Stimulated activated CD4-positive, alpha-beta T cell treated with anti-CD3 and anti-CD28 coated beads, Interleukin-15, amount 100 ng/mL, for 24 hours (primary cell): ENCODE data around the gene ARHGAP24.
"Not testable (repeated sequence)": the region's sequence is repeated elsewhere in the genome, so short reads cannot be mapped to it uniquely, and the experiment has no call there.

Experiments used
- DNase-seq: peaks from one replicate; pipeline ENCODE4 v3.0.0-alpha.2; 2020

Gene ARHGAP24

DNA sequence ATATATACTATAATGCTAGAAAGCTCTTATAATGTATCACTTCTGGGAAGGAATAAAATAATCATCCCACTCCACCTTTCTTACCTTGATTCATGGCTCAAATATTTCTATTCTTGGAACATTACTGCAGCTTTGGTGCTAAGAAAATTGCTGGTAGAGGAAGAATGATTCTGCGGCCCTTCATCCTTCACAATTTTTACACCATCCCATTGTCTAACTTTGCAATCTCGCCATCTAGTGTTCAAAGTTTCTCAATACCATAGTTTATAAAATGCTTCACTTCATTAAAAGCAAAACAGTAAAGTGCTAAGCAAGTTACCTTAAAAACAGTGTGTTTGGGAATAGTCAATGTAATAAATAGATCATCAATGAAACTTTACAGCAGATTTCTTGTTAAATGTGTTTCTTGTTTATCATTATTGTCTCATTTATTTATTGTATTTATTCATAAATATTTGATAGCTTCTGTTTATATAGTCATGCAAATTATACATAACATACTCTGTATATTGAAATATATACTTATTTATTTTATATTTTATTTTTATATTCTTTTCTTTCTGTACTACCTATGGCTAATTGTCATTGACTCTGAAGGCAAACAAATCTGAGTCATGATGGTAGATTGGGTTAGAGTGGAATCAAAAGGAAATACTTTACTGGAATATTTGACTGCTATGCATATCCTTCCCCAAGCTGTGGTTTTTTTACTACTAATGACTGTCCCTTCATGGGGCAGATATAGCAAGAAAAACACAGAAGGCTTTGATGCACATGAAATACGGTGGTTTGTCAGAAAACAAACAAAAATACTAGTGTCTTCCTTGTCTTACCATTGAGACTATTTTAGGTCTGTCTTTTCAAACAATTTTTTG, 494.2 kb downstream of the ARHGAP24 start:
- DNase-seq: no peak

DNA sequence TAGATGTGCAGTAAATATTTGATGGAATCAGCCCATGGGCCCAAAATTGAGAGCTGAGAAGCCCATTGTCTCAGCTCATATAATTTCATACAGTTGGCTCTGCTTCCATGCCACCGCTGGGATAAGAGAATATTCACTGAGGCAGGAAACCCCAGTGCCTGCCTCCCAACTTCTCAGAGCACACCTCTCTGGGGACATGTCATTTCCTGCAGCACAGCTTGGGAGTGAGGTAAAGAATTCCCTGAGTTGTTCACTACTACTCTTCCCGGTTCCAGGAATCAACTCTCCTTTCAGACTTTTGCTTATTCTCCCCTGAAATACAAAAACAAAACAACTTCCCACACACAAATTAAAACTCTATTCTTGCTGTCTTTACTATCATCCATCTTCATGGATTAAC, 495.6 kb downstream of the ARHGAP24 start:
- DNase-seq: no peak

DNA sequence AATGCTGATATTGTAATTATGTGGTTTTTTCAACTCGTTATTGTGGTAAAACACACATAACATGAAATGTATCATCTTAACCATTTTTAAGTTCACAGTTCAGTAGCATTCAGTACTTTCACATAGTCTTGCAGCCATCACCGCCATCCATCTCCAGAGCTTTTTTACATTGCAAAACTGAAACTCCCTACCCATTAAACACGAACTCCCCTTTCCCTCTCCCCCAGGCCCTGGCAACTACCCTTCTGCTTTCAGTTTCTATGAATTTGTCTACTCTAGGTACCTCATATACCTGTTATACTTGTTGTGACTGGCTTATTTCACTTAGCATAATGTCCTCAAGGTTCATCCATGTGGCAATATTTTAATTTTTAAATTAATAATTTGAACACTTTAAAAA, 504.3 kb downstream of the ARHGAP24 start:
- DNase-seq: no peak

DNA sequence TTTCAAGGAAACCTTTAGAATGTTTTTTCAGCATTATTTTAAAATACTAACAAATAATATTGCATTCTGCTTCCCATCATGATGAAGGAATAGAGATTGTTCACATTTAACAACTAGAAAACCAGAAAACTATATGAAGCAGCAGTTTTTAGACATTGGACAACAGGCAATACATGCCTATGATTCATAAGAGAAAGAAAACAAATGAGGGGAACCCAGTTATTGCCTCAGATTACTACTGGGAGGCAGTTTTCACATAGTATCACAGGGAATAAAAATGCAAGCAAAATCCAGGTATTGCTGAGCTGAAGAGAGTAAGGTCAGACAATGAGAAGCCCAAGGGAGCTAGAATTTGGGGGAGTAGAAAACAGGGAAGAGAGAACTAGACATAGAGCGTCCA, 511.3 kb downstream of the ARHGAP24 start:
- no peak for DNase-seq

DNA sequence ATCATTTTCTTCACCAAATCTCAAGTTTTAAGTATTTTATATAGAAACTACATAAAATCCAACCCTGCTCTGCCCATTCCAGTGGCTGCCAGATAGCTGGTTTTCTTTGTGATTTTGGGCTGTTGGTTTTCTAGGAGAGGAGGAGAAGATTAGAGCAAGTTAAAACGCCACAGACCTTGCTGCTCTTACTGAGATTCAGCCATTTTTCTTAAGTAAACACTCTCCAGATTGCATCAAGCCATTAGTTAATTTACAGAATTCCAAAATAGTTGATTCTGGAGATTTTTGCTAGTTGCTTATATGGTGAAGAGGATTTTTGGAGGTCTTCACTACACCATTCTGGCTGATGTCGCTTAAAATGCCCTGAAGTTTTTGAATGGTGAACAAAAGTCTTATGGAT, 518.7 kb downstream of the ARHGAP24 start:
- DNase-seq: no peak

DNA sequence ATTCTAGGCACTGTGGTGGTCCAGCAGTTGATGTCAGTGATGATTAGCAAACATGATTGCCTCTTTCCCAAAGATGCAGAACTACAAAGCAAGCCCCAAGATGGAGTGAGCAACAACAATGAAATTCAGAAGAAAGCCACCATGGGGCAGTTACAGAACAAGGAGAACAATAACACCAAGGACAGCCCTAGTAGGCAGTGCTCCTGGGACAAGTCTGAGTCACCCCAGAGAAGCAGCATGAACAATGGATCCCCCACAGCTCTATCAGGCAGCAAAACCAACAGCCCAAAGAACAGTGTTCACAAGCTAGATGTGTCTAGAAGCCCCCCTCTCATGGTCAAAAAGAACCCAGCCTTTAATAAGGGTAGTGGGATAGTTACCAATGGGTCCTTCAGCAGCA, 519.6 kb downstream of the ARHGAP24 start:
- no peak for DNase-seq

DNA sequence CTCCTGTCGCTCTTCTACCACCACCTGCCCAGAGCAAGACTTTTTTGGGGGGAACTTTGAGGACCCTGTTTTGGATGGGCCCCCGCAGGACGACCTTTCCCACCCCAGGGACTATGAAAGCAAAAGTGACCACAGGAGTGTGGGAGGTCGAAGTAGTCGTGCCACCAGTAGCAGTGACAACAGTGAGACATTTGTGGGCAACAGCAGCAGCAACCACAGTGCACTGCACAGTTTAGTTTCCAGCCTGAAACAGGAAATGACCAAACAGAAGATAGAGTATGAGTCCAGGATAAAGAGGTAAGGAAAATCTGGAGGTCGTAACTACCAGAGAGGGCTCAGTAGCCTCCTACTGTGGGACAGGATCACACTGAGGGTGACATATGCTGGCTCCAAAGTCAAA, 520.4 kb downstream of the ARHGAP24 start:
- DNase-seq: no peak

DNA sequence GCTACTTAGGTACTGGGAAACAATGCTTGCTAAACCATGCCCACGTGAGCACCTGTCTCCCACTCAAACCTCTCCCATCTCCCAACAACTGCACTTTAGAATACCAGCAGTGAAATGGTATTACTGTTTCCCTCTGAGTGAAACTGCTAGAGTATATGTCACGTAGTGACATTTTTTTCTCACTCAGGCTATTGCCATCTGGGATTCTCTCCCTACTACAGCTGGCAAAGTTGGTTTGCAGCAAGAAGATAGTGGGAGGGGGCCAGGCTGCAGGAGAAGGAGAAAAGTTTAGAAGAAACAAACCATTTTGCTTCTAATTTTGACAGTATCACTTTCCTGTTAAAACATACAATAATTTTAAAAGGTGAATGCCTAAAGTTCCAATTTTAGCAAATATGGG, 526.6 kb downstream of the ARHGAP24 start:
- no peak for DNase-seq

DNA sequence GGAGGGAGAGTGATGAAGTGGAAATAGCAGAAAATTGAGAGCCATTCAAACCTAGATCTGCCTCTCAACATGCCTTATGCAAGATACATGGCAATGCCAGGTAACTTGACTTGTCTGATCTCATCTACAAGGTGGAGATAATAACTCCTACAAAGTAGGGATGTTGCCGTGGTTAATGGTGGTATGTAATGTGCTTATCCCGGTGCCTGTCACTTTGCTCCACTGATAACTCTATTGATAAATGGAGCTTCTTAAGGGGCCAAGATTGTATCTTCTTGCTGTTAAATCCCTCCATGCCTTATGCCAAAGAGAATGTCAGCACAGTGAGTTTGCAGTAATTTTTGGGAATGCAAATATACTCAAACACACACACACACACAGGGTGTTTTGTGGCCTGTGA, 529.1 kb downstream of the ARHGAP24 start:
- no peak for DNase-seq

DNA sequence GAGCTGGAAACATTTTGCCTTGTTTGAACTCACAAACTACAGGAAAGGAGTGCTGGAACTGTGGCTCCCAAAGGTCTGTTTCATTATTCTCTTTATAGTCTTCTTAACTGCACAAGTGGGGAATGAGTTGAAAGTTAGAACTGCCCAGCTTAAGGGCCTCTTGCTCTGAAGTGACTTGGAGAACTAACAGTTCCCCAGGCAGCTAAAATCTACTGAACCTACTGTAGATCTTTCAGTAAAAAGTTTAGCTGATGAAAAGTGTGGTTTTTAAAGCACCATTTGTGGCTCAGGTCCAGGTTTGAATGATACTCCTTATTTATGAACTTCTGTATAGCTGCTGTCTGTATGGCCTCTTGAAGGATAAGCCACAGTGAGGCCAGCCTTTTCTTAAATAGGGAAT, 531.1 kb downstream of the ARHGAP24 start:
- no peak for DNase-seq

DNA sequence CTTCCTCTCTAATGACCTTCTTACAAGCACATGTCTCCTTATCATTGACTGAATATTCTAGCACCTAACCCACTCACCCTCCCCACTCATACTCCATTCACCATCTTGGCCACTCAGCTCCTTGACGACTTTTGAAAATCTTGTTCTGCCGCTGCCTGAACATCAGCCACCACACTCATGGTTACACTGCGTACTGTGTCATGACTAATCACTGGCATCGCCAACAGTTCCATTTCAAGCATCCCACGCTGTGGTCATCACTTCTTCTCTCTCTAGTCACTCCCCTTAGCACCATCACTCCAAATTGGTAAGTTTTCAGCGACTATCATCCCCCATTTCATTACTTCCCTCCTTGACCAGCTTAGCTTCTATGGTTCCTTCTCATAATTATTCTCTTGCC, 532.1 kb downstream of the ARHGAP24 start:
- no peak for DNase-seq

DNA sequence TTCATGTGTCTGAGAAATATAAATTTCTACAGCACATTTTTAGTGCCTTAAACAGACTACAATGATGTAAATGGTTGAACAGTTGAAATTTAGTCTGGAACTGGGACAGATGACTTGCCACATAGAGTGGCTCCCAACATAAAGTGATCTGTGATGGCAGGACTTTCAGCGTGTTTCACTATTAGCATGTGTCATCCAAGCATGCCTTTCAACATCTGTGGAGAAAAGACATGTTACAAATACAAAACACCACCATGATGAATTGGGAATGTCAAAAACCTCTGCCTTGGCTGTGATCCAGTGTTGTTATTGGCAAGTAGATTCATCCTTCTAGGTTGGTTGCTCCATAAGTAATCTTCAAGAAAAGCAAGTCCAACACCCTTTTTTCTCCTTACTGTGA, 536.2 kb downstream of the ARHGAP24 start:
- no peak for DNase-seq

DNA sequence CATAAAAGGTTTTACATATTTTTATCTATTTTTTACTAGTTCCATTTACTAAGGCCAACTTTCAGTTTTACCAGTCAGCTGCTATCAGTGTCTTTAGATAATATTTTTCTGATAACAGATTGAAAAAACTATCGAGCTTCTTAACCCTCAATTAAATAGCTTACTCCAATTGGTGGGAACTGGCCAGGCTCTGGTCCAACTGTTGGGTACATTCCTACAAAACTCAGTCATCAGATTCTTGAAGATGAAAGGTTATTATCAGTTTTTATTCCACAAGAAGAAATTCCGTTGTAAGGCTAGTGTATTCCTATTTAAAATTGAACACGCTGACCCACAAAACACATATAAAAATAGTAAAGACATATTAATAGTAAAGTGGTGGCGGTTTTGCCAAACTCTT, 538.7 kb downstream of the ARHGAP24 start:
- DNase-seq: no peak

DNA sequence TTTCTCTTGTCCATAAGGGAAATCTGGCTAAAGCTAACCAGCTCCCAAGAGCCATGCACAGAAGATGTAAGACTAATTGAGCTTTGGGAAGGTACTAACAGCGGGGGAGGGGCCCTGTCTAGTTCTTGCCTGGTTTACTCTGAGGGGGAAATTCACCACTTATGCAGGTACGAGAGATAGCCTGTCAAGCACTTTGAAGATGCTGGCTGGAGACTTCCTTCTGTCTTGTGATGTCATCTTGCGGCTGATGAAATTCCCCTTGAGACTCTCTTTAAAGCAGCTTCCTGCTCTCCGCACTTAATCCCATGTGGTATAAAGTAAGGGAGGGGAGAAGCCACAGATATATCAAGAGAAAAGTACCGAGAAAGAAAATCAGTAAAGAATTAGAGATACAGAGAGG, 539.6 kb downstream of the ARHGAP24 start:
- DNase-seq: no peak

DNA sequence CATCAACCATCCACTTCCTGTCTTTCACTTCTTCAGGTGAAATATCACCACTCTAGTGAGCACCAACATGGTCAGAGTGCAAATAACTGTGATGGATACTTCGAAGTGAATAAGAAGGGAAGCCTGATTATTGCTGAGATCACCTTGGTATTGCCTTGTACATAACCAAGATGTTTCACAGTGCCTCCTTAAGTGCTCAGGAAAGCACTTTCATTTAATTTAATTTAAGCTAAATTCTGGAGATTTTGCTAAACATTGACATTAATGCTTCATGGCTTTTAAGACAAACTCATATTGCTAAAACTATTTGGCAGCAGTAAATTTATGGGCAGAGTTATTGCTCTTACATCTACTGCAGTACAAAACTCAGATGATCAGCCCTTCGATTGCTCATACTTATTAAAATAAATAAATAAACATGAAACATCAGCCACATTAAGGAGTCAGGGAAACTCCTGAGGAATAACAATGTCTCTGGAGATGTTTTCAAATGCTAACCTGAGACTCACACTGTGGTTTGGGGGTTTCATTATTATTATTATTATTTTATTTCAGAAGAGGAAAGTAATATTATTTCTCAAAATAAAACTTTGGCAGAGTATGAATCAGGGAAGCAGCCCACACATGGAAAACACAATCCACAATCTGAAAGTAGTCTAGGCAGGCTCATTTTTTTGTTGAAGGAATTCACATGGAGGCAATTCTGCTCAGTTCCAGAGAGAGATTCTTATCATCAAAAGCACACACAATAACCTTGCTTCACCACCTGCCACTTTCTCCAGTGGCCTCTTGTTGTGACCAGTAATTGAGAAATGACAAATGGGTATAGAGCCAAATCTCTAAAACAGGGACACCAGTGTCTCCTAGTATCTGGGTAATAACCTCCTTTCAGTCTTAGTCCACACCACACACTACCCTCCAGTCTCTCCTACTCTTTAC, 540.7 kb downstream of the ARHGAP24 start:
- DNase-seq: no peak

DNA sequence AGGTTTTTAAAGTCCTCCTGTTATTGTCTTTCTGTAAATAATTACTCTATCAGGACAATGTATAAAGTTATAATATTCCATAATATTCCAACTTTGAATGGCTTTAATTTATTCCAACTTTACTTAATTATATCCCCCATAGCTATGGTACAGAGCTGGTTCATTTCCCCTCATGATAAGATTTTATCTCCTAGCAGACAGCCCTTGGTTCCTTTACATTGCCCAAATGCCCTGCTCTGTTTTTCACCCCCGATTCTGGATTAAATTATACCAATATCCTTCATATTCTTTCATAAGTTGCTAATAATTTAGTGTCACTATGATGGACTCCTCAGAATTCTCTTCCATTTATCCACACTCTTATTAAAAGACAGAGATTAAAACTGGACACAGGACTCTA, 544.4 kb downstream of the ARHGAP24 start:
- DNase-seq: no peak

DNA sequence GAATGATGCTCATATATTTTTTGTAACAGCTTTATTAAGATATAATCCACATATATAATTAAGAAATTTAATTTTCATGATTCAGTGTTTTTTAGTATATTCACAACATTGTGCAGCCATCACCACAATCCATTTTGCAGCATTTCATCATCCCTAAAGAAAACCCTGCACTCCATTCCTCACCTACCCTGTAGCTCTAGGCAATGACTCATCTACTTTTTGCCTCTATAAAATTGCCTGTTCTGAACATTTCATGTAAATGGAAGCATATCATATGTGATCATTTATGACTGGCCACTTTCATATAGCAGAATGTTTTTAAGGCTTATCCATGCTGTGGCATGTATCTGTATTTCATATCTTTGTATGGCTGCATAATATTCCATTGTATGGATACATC, 545.0 kb downstream of the ARHGAP24 start:
- no peak for DNase-seq

DNA sequence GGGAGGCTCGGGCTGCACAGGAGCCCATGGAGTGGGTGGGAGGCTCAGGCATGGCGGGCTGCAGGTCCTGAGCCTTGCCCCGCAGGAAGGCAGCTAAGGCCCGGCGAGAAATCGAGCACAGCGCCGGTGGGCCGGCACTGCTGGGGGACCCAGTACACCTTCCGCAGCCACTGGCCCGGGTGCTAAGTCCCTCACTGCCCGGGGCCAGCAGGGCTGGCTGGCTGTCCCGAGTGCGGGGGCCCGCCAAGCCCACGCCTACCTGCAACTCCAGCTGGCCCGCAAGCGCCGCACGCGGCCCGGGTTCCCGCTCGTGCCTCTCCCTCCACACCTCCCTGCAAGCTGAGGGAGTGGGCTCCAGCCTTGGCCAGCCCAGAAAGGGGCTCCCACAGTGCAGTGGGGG, 546.7 kb downstream of the ARHGAP24 start:
- DNase-seq: not testable (repeated sequence)

DNA sequence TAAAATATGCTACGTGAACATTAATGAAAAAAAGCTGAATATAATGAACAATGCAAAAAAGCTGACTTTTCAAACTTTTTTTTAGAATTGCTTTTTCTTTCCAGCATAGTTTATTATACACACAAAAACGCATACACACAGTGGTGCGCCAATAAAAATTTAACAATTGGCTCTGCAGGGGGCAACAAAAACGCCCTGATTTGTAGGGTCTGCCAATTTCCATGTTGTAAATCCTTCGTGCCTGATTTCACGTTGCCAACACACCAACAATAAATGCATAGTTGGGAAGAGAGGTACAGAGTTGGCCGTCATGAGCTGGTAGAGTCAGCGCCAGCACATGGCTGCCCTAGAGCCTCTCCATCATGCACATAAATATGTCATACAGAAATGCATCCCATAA, 551.8 kb downstream of the ARHGAP24 start:
- DNase-seq: no peak

DNA sequence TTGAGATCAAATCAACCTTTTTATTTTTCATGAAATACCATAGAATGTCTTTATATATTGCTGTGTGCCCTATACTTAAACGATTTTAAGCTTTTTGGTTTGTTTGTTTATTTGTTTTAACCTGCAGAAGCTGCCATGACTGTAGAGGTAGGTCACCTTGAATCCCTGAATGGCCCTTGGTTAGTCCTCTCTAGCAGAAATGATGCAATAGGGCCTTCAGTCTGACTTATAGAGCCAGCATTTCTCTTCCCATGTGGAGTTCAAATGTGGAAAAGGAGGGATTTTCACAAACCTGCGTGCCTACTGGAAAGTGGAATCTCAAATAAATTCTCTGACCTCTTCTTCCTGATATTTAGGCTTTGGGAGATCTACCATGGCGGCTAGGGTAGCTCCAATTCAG, 557.0 kb downstream of the ARHGAP24 start:
- no peak for DNase-seq

DNA sequence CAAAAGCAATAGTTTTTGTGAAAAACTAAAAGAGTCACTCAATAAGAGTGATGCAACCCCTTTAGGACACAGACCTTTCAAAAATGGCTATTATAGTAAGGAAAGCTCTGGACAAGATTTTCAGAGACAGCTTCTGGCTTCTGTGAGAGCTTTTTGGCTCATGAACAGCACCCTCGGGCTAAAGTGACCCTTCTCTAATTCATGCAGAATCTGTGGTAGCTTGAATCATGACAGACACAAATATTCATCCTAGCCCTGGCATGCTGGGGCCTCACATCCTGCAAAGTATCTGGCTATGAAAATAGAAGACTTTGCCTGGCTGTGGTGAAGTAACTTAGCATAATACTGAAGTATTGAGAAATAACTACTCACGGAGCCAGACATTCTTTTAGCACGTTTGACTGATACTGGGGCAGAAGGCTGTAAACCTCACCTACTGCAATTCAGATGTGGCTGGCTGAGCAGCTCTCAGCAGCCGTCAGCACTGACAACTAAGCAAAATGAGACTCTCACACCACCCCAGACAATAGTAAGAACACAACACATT, 557.6 kb downstream of the ARHGAP24 start:
- no peak for DNase-seq

DNA sequence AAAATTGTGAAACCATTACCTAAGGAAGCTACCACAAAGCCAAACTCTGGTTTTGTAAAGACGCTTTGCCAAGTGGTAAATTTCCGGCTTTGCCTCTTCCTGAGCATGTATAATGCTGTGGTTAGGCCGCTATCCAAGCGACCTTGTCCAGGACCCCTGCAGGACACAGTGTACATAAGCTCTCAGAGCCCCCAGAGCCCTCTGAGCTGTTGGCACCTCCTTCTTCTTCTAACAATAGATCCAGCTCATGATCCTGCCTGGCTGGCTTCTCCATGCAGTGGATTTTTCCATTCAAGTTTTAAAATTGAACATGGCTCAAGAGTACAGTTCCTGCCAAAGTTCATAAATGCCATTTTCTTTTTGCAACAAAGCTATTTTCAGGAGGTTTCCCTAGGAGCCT, 558.2 kb downstream of the ARHGAP24 start:
- no peak for DNase-seq

DNA sequence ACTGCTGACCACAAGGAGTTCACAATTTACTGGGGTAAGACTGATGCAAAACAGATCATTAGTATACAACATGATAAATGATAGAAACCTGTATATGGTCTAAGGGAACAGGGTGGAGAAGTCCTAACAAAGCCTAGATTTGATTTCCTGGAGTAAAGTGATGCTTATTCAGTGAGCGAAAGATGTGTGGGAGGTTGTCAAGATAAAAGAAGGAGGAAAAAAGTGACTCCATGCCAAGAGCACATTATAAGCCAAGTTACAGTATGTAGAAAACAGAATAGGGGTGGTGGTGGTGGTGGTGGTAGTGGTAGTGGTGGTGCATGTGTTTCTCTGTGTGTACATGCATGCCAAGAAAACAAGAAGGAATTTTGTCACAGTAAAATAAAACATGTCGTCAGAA, 559.7 kb downstream of the ARHGAP24 start:
- no peak for DNase-seq

DNA sequence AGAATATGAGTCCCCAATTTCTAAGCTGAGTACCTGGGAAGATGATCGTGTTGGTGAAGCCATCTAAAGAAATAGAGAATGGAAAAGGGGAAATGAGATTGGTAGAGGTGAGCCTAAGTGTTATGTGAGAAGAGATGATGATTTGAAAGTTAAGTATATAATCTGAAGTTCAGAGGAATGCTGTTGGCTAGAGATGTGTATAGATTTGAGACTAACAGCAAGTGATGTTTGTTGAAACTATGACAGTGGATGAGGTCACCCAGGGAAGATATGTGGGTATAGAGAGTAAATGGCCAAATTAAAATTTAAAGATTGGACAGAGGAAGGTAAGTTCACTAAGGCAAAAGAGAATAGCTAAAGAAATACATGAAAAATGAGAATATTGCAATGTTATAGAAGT, 560.7 kb downstream of the ARHGAP24 start:
- no peak for DNase-seq
